ENCODE measurements around the gene SLCO2B1.

Gene SLCO2B1

GRCh38 chr11:75162954-75163353 is 12.0 kb downstream of the SLCO2B1 start:
- Histone ChIP-seq H3K9me3 (ENCODE audit: control insufficient read depth, insufficient read depth, low read length) (no peaks in the 10 kb centered on the region), H3K36me3 (ENCODE audit: insufficient read depth, low read length) (no peaks in the 10 kb centered on the region), H3K4me1 (ENCODE audit: insufficient read depth, low read length) (peaks cover 7% of the 10 kb centered on the region), H3K9ac (ENCODE audit: low read depth, low read length) (no peak overlapping the region)

- Histone ChIP-seq H3K36me3 (ENCODE audit: insufficient read depth, low read length) (no peaks in the 10 kb centered on the region), H3K9ac (ENCODE audit: low read depth, low read length) (no peak overlapping the region), H3K9me3 (ENCODE audit: control insufficient read depth, insufficient read depth, low read length) (no peaks in the 10 kb centered on the region), H3K4me1 (ENCODE audit: insufficient read depth, low read length) (peaks cover 7% of the 10 kb centered on the region)
Measured at GRCh38 chr11:75163921-75164849, 13.3 kb downstream of the SLCO2B1 start.

- H3K9me3 ChIP-seq (ENCODE audit: control insufficient read depth, insufficient read depth, low read length) = no peaks in the 10 kb centered on the region
- no peak overlapping the region for H3K9ac ChIP-seq (ENCODE audit: low read depth, low read length)
- peaks cover 7% of the 10 kb centered on the region for H3K4me1 ChIP-seq (ENCODE audit: insufficient read depth, low read length)
- no peaks in the 10 kb centered on the region for H3K36me3 ChIP-seq (ENCODE audit: insufficient read depth, low read length)
Measured at GRCh38 chr11:75165721-75166120, 14.8 kb downstream of the SLCO2B1 start.

GRCh38 chr11:75166791-75167190 is 15.9 kb downstream of the SLCO2B1 start:
- no peaks in the 10 kb centered on the region for H3K36me3 ChIP-seq (ENCODE audit: insufficient read depth, low read length)
- peaks cover 7% of the 10 kb centered on the region for H3K4me1 ChIP-seq (ENCODE audit: insufficient read depth, low read length)
- H3K9me3 ChIP-seq (ENCODE audit: control insufficient read depth, insufficient read depth, low read length) = no peaks in the 10 kb centered on the region
- no peak overlapping the region for H3K9ac ChIP-seq (ENCODE audit: low read depth, low read length)

- H3K9ac ChIP-seq (ENCODE audit: low read depth, low read length) = no peak overlapping the region
- H3K9me3 ChIP-seq (ENCODE audit: control insufficient read depth, insufficient read depth, low read length) = no peaks in the 10 kb centered on the region
- no peaks in the 10 kb centered on the region for H3K36me3 ChIP-seq (ENCODE audit: insufficient read depth, low read length)
- peaks cover 7% of the 10 kb centered on the region for H3K4me1 ChIP-seq (ENCODE audit: insufficient read depth, low read length)
Measured at GRCh38 chr11:75167617-75168016, 16.7 kb downstream of the SLCO2B1 start.

GRCh38 chr11:75169101-75169885 is 18.4 kb downstream of the SLCO2B1 start:
- H3K9ac ChIP-seq (ENCODE audit: low read depth, low read length) = no peak overlapping the region
- no peaks in the 10 kb centered on the region for H3K36me3 ChIP-seq (ENCODE audit: insufficient read depth, low read length)
- no peaks in the 10 kb centered on the region for H3K9me3 ChIP-seq (ENCODE audit: control insufficient read depth, insufficient read depth, low read length)
- H3K4me1 ChIP-seq (ENCODE audit: insufficient read depth, low read length) = peaks cover 3% of the 10 kb centered on the region

GRCh38 chr11:75170516-75171201 is 19.8 kb downstream of the SLCO2B1 start:
- H3K9ac ChIP-seq (ENCODE audit: low read depth, low read length) = no peak overlapping the region
- no peaks in the 10 kb centered on the region for H3K4me1 ChIP-seq (ENCODE audit: insufficient read depth, low read length)
- H3K36me3 ChIP-seq (ENCODE audit: insufficient read depth, low read length) = no peaks in the 10 kb centered on the region
- no peaks in the 10 kb centered on the region for H3K9me3 ChIP-seq (ENCODE audit: control insufficient read depth, insufficient read depth, low read length)

- no peaks in the 10 kb centered on the region for H3K9me3 ChIP-seq (ENCODE audit: control insufficient read depth, insufficient read depth, low read length)
- H3K4me1 ChIP-seq (ENCODE audit: insufficient read depth, low read length) = no peaks in the 10 kb centered on the region
- H3K9ac ChIP-seq (ENCODE audit: low read depth, low read length) = no peak overlapping the region
- H3K36me3 ChIP-seq (ENCODE audit: insufficient read depth, low read length) = no peaks in the 10 kb centered on the region
Measured at GRCh38 chr11:75173336-75173735, 22.4 kb downstream of the SLCO2B1 start.

GRCh38 chr11:75174781-75175370 is 24.0 kb downstream of the SLCO2B1 start:
- Histone ChIP-seq H3K4me1 (ENCODE audit: insufficient read depth, low read length) (no peaks in the 10 kb centered on the region), H3K36me3 (ENCODE audit: insufficient read depth, low read length) (no peaks in the 10 kb centered on the region), H3K9me3 (ENCODE audit: control insufficient read depth, insufficient read depth, low read length) (no peaks in the 10 kb centered on the region), H3K9ac (ENCODE audit: low read depth, low read length) (no peak overlapping the region)

- peaks cover 8% of the 10 kb centered on the region for H3K4me1 ChIP-seq (ENCODE audit: insufficient read depth, low read length)
- no peaks in the 10 kb centered on the region for H3K9me3 ChIP-seq (ENCODE audit: control insufficient read depth, insufficient read depth, low read length)
- H3K9ac ChIP-seq (ENCODE audit: low read depth, low read length) = no peak overlapping the region
- H3K36me3 ChIP-seq (ENCODE audit: insufficient read depth, low read length) = no peaks in the 10 kb centered on the region
Measured at GRCh38 chr11:75182664-75183063, 31.8 kb downstream of the SLCO2B1 start.

GRCh38 chr11:75184051-75184450 is 33.1 kb downstream of the SLCO2B1 start:
- no peak overlapping the region for H3K9ac ChIP-seq (ENCODE audit: low read depth, low read length)
- no peaks in the 10 kb centered on the region for H3K36me3 ChIP-seq (ENCODE audit: insufficient read depth, low read length)
- H3K9me3 ChIP-seq (ENCODE audit: control insufficient read depth, insufficient read depth, low read length) = no peaks in the 10 kb centered on the region
- H3K4me1 ChIP-seq (ENCODE audit: insufficient read depth, low read length) = peaks cover 8% of the 10 kb centered on the region

GRCh38 chr11:75184757-75185425 is 34.0 kb downstream of the SLCO2B1 start:
- H3K36me3 ChIP-seq (ENCODE audit: insufficient read depth, low read length) = no peaks in the 10 kb centered on the region
- peaks cover 8% of the 10 kb centered on the region for H3K4me1 ChIP-seq (ENCODE audit: insufficient read depth, low read length)
- H3K9ac ChIP-seq (ENCODE audit: low read depth, low read length) = no peak overlapping the region
- H3K9me3 ChIP-seq (ENCODE audit: control insufficient read depth, insufficient read depth, low read length) = no peaks in the 10 kb centered on the region

GRCh38 chr11:75185866-75186265 is 35.0 kb downstream of the SLCO2B1 start:
- Histone ChIP-seq H3K4me1 (ENCODE audit: insufficient read depth, low read length) (peaks cover 9% of the 10 kb centered on the region), H3K36me3 (ENCODE audit: insufficient read depth, low read length) (no peaks in the 10 kb centered on the region), H3K9me3 (ENCODE audit: control insufficient read depth, insufficient read depth, low read length) (no peaks in the 10 kb centered on the region), H3K9ac (ENCODE audit: low read depth, low read length) (no peak overlapping the region)

GRCh38 chr11:75186999-75187398 is 36.1 kb downstream of the SLCO2B1 start:
- H3K9me3 ChIP-seq (ENCODE audit: control insufficient read depth, insufficient read depth, low read length) = no peaks in the 10 kb centered on the region
- no peak overlapping the region for H3K9ac ChIP-seq (ENCODE audit: low read depth, low read length)
- H3K4me1 ChIP-seq (ENCODE audit: insufficient read depth, low read length) = peaks cover 17% of the 10 kb centered on the region
- H3K36me3 ChIP-seq (ENCODE audit: insufficient read depth, low read length) = no peaks in the 10 kb centered on the region
